ENCODE measurements around the gene NMUR1.

DNA sequence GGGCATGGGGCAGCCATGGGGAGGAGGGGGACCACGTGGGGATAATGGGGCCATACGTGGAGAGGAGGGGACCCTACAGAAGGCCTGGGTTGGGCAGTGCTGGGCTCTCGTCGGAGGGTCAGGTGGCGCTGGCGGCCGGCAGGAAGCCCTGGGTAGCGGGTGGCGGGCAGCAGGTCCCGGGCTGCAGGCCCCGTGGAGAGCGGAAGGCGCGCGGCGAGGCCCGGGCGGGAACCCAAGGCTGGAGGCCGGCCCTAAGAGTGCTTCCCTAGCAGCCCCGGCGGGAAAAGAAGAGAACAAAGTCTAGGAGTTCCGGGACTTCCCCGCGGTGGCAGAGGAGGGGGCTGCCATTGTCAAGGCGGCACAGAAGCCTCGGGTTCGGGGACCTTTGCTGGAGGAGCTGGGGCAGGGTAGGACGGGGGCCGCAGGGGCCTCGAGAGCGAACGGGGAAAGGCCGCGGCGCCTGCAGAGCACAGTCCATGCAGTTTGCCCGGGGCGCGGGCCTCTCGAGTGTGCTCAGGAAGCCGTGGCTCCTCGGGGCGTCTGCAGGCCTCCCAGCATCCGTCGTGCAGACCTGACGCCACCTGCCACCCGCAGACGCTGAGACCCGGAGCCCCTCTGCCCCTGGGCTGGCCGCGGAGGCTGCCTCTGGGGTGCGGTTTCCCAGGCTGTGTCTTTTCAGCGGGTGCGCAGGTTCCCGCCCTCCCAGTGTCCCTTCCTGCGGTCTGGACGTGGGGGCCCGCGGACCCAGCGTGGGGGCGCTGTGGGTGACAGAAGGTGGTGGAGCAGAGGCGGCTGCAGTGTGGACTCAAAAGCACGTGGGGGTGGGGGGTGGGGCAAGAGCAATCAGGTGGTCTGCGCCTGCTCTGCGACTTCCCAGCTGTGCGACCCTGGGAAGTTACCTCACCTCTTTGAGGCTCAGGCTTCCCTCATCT lies 46.6 kb downstream of the NMUR1 start:
- TF ChIP-seq, protein P1, sequence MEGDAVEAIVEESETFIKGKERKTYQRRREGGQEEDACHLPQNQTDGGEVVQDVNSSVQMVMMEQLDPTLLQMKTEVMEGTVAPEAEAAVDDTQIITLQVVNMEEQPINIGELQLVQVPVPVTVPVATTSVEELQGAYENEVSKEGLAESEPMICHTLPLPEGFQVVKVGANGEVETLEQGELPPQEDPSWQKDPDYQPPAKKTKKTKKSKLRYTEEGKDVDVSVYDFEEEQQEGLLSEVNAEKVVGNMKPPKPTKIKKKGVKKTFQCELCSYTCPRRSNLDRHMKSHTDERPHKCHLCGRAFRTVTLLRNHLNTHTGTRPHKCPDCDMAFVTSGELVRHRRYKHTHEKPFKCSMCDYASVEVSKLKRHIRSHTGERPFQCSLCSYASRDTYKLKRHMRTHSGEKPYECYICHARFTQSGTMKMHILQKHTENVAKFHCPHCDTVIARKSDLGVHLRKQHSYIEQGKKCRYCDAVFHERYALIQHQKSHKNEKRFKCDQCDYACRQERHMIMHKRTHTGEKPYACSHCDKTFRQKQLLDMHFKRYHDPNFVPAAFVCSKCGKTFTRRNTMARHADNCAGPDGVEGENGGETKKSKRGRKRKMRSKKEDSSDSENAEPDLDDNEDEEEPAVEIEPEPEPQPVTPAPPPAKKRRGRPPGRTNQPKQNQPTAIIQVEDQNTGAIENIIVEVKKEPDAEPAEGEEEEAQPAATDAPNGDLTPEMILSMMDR (conservative IDR thresholded peaks at IDR 0.05; ENCODE audit: low read length) = no peak
- no peak for TF ChIP-seq EZH2phosphoT487 (IDR thresholded peaks at IDR 0.05; ENCODE audit: borderline replicate concordance, low read depth, low read length)
